Mesendoderm (in vitro differentiated cells): ENCODE results near the gene ERC1.
A peak's percentile ranks its signal among the peaks of the same experiment; 100 is the strongest.
"Not testable (repeated sequence)": the region's sequence is repeated elsewhere in the genome, so short reads cannot be mapped to it uniquely, and the experiment has no call there.

Source experiments
- DNase-seq: peaks from one replicate; pipeline ENCODE4 v3.0.0; 2013
- H2AK5ac ChIP-seq: 2 replicates; pipeline ENCODE4 v1.6.1; 2013; ENCODE audit warnings: low read length, inconsistent platforms
- H2BK120ac ChIP-seq: 2 replicates; pipeline ENCODE4 v1.6.1; 2013; ENCODE audit warnings: low read depth, mild to moderate bottlenecking, low read length, moderate library complexity, mixed read lengths
- H2BK15ac ChIP-seq: replicated peaks from 2 replicates; pipeline ENCODE4 v1.6.1; 2013; ENCODE audit warnings: low read depth, mild to moderate bottlenecking, moderate library complexity
- H2BK5ac ChIP-seq: 2 replicates; pipeline ENCODE4 v1.6.1; 2013; ENCODE audit warnings: low read length, inconsistent platforms
- H3K18ac ChIP-seq: 2 replicates; pipeline ENCODE4 v1.6.1; 2013; ENCODE audit warnings: mild to moderate bottlenecking, low read length, mixed read lengths
- H3K23ac ChIP-seq: one replicate; pipeline ENCODE4 v1.6.1; 2013; ENCODE audit warnings: low read length
- H3K27ac ChIP-seq: 2 replicates; pipeline ENCODE4 v1.5.1; 2013; ENCODE audit warnings: low read depth, mild to moderate bottlenecking, inconsistent platforms, low read length, moderate library complexity
- H3K27me3 ChIP-seq: 2 replicates; pipeline ENCODE4 v1.6.1; 2013; ENCODE audit warnings: low read length, control low read depth, mild to moderate bottlenecking, inconsistent platforms; ENCODE audit not compliant: insufficient read depth, poor library complexity
- H3K36me3 ChIP-seq: 2 replicates; pipeline ENCODE4 v1.6.1; 2013; ENCODE audit warnings: low read length, inconsistent platforms; ENCODE audit not compliant: control insufficient read depth, insufficient read depth
- H3K4ac ChIP-seq: one replicate; pipeline ENCODE4 v1.6.1; 2013; ENCODE audit warnings: low read depth, mild to moderate bottlenecking, low read length, moderate library complexity
- H3K4me1 ChIP-seq: 2 replicates; pipeline ENCODE4 v1.6.1; 2013; ENCODE audit warnings: low read depth, low read length, inconsistent platforms; ENCODE audit not compliant: control insufficient read depth
- H3K4me2 ChIP-seq: 2 replicates; pipeline ENCODE4 v1.6.1; 2013; ENCODE audit warnings: low read length
- H3K4me3 ChIP-seq: 2 replicates; pipeline ENCODE4 v1.5.1; 2013; ENCODE audit warnings: mild to moderate bottlenecking, low read length
- H3K56ac ChIP-seq: one replicate; pipeline ENCODE4 v1.6.1; 2013; ENCODE audit warnings: low read length
- H3K79me1 ChIP-seq: 2 replicates; pipeline ENCODE4 v1.6.1; 2013; ENCODE audit warnings: low read length, inconsistent platforms
- H3K79me2 ChIP-seq: 2 replicates; pipeline ENCODE4 v1.6.1; 2013; ENCODE audit warnings: mild to moderate bottlenecking, low read length; ENCODE audit not compliant: control insufficient read depth, insufficient read depth
- H3K9ac ChIP-seq: 2 replicates; pipeline ENCODE4 v1.6.1; 2013; ENCODE audit warnings: low read length, inconsistent platforms
- H4K5ac ChIP-seq: one replicate; pipeline ENCODE4 v1.6.1; 2013; ENCODE audit warnings: low read length
- H4K8ac ChIP-seq: one replicate; pipeline ENCODE4 v1.6.1; 2013; ENCODE audit warnings: low read depth, mild to moderate bottlenecking, control low read depth, low read length, moderate library complexity
- WGBS: extraction: QIAGEN DNeasy Blood & Tissue Kit; methylation state at CpG from one replicate; pipeline ENCODE4 v1.1.7; 2013; ENCODE audit warnings: low lambda C conversion rate, missing lambda C conversion rate; ENCODE audit not compliant: insufficient coverage; ENCODE audit errors: extremely low coverage; 5-methylcytosine and 5-hydroxymethylcytosine counted together

ERC1 gene

DNA sequence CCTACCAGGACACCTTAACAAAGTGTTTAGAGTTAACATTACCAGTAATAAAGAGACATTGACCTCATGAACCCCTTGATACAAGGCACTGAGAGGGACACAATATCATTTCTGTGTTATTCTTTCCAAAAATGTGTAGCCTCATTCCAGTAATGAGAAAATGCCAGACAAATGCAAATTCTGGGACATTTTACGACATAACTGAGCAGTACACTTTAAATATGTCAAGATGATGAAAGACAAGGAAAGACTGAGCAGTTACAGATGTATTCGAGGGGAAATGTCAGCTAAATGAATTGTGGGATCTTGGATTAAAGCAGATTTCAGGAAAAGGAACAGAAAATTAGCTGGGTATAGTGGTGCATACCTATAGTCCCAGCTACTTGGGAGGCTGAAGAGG is 255.6 kb downstream of the ERC1 start:
- H3K79me1 ChIP-seq: no peaks in the 10 kb centered on the region
- H2AK5ac ChIP-seq: no peak overlapping the region
- no peak overlapping the region for H4K5ac ChIP-seq
- no peak overlapping the region for H3K27ac ChIP-seq
- no CpG with 5 or more reads among the region's 2 CpGs for WGBS
- H2BK120ac ChIP-seq: no peak overlapping the region
- no peak overlapping the region for H4K8ac ChIP-seq
- H3K36me3 ChIP-seq: no peaks in the 10 kb centered on the region
- H3K9ac ChIP-seq: no peak overlapping the region
- H3K27me3 ChIP-seq: no peaks in the 10 kb centered on the region
- no peak overlapping the region for H3K4me3 ChIP-seq
- H3K18ac ChIP-seq: no peak overlapping the region
- H3K79me2 ChIP-seq: no peaks in the 10 kb centered on the region
- no peak overlapping the region for H3K4me2 ChIP-seq
- no peak overlapping the region for H3K56ac ChIP-seq
- H3K4me1 ChIP-seq: peaks cover 2% of the 10 kb centered on the region
- DNase-seq: no peak
- H2BK15ac ChIP-seq: no peak overlapping the region
- no peak overlapping the region for H3K23ac ChIP-seq
- no peak overlapping the region for H2BK5ac ChIP-seq
- H3K4ac ChIP-seq: no peak overlapping the region

DNA sequence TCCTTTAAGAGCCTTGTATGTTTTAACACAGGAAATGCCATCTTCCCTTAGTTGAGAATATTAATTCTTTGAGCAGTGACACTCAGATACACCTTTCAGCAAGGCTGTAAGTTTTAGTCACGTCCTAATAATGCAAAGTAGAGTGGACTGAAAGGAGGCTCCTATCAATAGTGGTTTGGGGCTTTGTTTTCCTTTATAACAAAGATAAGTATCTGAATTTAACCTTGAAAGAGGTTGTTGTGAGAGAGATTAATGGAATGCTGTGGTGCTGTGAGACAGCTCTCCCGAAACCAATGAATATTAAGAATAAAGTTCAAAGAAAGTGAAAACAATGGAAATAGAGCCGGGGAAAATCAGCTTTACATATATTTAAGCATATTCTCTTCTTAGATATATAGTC is 259.6 kb downstream of the ERC1 start:
- H3K36me3 ChIP-seq: no peaks in the 10 kb centered on the region
- no peaks in the 10 kb centered on the region for H3K79me1 ChIP-seq
- H3K4me1 ChIP-seq: peaks cover 2% of the 10 kb centered on the region
- WGBS: no CpG with 5 or more reads among the region's 3 CpGs
- H3K27me3 ChIP-seq: no peaks in the 10 kb centered on the region
- H3K4me2 ChIP-seq: no peak overlapping the region
- H2BK15ac ChIP-seq: no peak overlapping the region
- H3K9ac ChIP-seq: no peak overlapping the region
- no peak overlapping the region for H2BK120ac ChIP-seq
- H4K8ac ChIP-seq: no peak overlapping the region
- no peak overlapping the region for H3K4ac ChIP-seq
- H3K23ac ChIP-seq: no peak overlapping the region
- H2BK5ac ChIP-seq: no peak overlapping the region
- peak; percentile 11 for DNase-seq
- no peak overlapping the region for H2AK5ac ChIP-seq
- H3K56ac ChIP-seq: no peak overlapping the region
- no peak overlapping the region for H3K27ac ChIP-seq
- H3K4me3 ChIP-seq: no peak overlapping the region
- H4K5ac ChIP-seq: no peak overlapping the region
- H3K18ac ChIP-seq: no peak overlapping the region
- no peaks in the 10 kb centered on the region for H3K79me2 ChIP-seq

DNA sequence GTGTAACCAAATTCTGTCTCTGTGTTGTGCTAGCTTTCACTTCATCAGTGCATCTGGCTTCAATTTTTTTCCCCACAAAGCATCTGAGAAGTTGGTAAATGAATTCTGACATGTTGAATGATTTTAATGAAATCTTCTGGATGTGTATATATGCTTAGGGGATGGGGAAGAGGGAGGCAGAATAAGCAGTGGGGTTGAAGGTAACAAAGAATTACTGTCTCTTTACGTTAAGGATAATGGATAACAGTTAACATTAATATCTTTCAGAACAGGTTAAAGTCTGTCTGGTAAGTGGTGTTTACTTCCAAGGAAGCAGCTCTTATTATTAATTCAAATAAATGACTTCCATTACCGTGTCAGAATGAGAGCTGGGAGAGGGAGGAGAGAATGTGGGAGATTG is 261.7 kb downstream of the ERC1 start:
- Histone ChIP-seq H4K5ac (no peak overlapping the region), H2AK5ac (no peak overlapping the region), H3K79me2 (no peaks in the 10 kb centered on the region), H3K4me1 (peaks cover 2% of the 10 kb centered on the region), H3K79me1 (no peaks in the 10 kb centered on the region), H3K56ac (no peak overlapping the region), H3K4ac (no peak overlapping the region), H3K27ac (no peak overlapping the region), H3K23ac (no peak overlapping the region), H3K9ac (no peak overlapping the region), H3K4me2 (no peak overlapping the region), H3K27me3 (no peaks in the 10 kb centered on the region), H3K18ac (no peak overlapping the region), H3K36me3 (no peaks in the 10 kb centered on the region), H4K8ac (no peak overlapping the region), H2BK15ac (no peak overlapping the region), H3K4me3 (no peak overlapping the region), H2BK120ac (no peak overlapping the region), H2BK5ac (no peak overlapping the region)
- no CpG with 5 or more reads among the region's 2 CpGs for WGBS
- DNase-seq: no peak

DNA sequence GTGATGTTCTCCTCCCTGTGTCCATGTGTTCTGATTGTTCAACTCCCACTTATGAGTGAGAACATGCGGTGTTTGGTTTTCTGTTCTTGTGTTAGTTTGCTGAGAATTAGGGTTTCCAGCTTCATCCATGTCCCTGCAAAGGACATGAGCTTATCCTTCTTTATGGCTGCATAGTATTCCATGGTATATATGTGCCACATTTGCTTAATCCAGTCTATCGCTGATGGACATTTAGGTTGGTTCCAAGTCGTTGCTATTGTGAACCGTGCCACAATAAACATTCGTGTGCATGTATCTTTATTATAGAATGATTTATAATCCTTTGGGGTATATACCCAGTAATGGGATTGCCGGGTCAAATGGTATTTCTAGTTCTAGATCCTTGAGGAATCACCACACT is 264.1 kb downstream of the ERC1 start:
- H3K36me3 ChIP-seq, H3K4me1 ChIP-seq, DNase-seq, H3K4me3 ChIP-seq, H3K27ac ChIP-seq, H2BK5ac ChIP-seq, H3K56ac ChIP-seq, H3K23ac ChIP-seq, H4K5ac ChIP-seq, H2BK120ac ChIP-seq, H3K79me2 ChIP-seq, H4K8ac ChIP-seq, H3K9ac ChIP-seq, H3K4me2 ChIP-seq, H3K4ac ChIP-seq, H2AK5ac ChIP-seq, H3K27me3 ChIP-seq, H3K18ac ChIP-seq, H2BK15ac ChIP-seq, H3K79me1 ChIP-seq: not testable (repeated sequence)
- no CpG with 5 or more reads among the region's 6 CpGs for WGBS

DNA sequence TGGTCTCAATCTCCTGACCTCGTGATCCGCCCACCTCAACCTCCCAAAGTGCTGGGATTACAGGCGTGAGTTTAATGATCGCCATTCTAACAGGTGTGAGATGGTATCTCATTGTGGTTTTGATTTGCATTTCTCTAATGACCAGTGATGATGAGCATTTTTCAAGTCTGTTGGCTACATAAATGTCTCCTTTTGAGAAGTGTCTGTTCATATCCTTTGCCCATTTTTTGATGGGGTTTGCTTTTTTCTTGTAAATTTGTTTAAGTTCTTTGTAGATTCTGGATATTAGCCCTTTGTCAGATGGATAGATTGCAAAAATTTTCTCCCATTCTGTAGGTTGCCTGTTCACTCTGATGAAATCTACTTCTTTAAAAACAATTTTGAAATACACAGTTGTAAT is 264.8 kb downstream of the ERC1 start:
- not testable (repeated sequence) for H2BK15ac ChIP-seq, H3K79me1 ChIP-seq, H3K27ac ChIP-seq, H2BK120ac ChIP-seq, H3K79me2 ChIP-seq, H3K4me3 ChIP-seq, H3K18ac ChIP-seq, DNase-seq, H2AK5ac ChIP-seq, H2BK5ac ChIP-seq, H3K56ac ChIP-seq, H4K8ac ChIP-seq, H3K27me3 ChIP-seq, H3K36me3 ChIP-seq, H3K4me1 ChIP-seq, H3K23ac ChIP-seq, H3K9ac ChIP-seq, H4K5ac ChIP-seq, H3K4ac ChIP-seq, H3K4me2 ChIP-seq
- no CpG with 5 or more reads among the region's 4 CpGs for WGBS

DNA sequence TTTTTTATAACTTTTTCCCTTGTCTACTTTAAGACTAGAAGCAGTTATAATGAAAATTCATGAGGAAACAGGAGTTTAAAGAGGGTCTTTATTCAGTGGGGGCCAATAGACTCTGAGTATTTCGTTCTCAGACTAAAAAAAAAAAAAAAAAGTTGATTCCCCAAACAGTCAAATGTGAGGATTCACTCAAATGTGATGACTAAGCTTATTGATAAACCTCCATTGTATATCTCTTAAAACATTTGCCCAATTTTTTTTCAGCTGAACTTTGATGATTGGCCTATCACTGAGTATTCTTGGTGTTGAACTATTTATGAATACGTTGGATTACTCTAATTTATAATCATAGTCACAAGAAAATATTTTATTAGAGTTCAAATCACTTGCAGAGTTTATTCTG is 265.3 kb downstream of the ERC1 start:
- no peak overlapping the region for H2BK15ac ChIP-seq
- H2AK5ac ChIP-seq: no peak overlapping the region
- no peak overlapping the region for H4K5ac ChIP-seq
- H3K4me2 ChIP-seq: no peak overlapping the region
- no peaks in the 10 kb centered on the region for H3K79me1 ChIP-seq
- H3K9ac ChIP-seq: no peak overlapping the region
- H4K8ac ChIP-seq: no peak overlapping the region
- no peak overlapping the region for H3K18ac ChIP-seq
- no peak overlapping the region for H3K56ac ChIP-seq
- WGBS: no CpG with 5 or more reads among the region's 2 CpGs
- no peak overlapping the region for H3K4ac ChIP-seq
- no peak overlapping the region for H2BK5ac ChIP-seq
- no peak for DNase-seq
- no peaks in the 10 kb centered on the region for H3K4me1 ChIP-seq
- no peak overlapping the region for H3K4me3 ChIP-seq
- no peaks in the 10 kb centered on the region for H3K79me2 ChIP-seq
- H2BK120ac ChIP-seq: no peak overlapping the region
- no peaks in the 10 kb centered on the region for H3K36me3 ChIP-seq
- no peak overlapping the region for H3K27ac ChIP-seq
- no peak overlapping the region for H3K23ac ChIP-seq
- no peaks in the 10 kb centered on the region for H3K27me3 ChIP-seq
